ENCODE measurements around the gene TMEM88.

TMEM88 gene

GRCh38 chr17:7833011-7833794, 21.7 kb upstream of the TMEM88 start:
- no peak for DNase-seq (ENCODE audit: low read depth in 1 of 2, low spot score in 1 of 2)

- peak; percentile 77 to 79 for DNase-seq (ENCODE audit: low read depth in 1 of 2, low spot score in 1 of 2)
Measured at GRCh38 chr17:7833795-7834541, 20.9 kb upstream of the TMEM88 start, which contains the start of gene KDM6B. KDM6B (plus strand) TSS chr17:7834217; CDS start chr17:7845555, 11,338 bp downstream.

- DNase-seq (ENCODE audit: low read depth in 1 of 2, low spot score in 1 of 2), result peak in 1 of 2 donors; percentile 31
Measured at GRCh38 chr17:7834542-7834956, 20.3 kb upstream of the TMEM88 start.

GRCh38 chr17:7834957-7835813, 19.7 kb upstream of the TMEM88 start:
- DNase-seq (ENCODE audit: low read depth in 1 of 2, low spot score in 1 of 2), result peak; percentile 67 to 89

GRCh38 chr17:7835814-7836595, 18.9 kb upstream of the TMEM88 start:
- DNase-seq (ENCODE audit: low read depth in 1 of 2, low spot score in 1 of 2), result peak in 1 of 2 donors; percentile 32

GRCh38 chr17:7836596-7837407, 18.1 kb upstream of the TMEM88 start:
- peak in 1 of 2 donors; percentile 55 for DNase-seq (ENCODE audit: low read depth in 1 of 2, low spot score in 1 of 2)

GRCh38 chr17:7837408-7838088, 17.3 kb upstream of the TMEM88 start:
- DNase-seq (ENCODE audit: low read depth in 1 of 2, low spot score in 1 of 2), result no peak

- DNase-seq (ENCODE audit: low read depth in 1 of 2, low spot score in 1 of 2), result no peak
Measured at GRCh38 chr17:7838090-7839075, 16.5 kb upstream of the TMEM88 start.

- no peak for DNase-seq (ENCODE audit: low read depth in 1 of 2, low spot score in 1 of 2)
Measured at GRCh38 chr17:7839190-7839875, 15.5 kb upstream of the TMEM88 start.

- DNase-seq (ENCODE audit: low read depth in 1 of 2, low spot score in 1 of 2), result no peak
Measured at GRCh38 chr17:7839876-7840261, 15.0 kb upstream of the TMEM88 start.

- no peak for DNase-seq (ENCODE audit: low read depth in 1 of 2, low spot score in 1 of 2)
Measured at GRCh38 chr17:7840441-7840840, 14.4 kb upstream of the TMEM88 start.

- no peak for DNase-seq (ENCODE audit: low read depth in 1 of 2, low spot score in 1 of 2)
Measured at GRCh38 chr17:7840875-7841274, 14.0 kb upstream of the TMEM88 start.

GRCh38 chr17:7841396-7841914, 13.4 kb upstream of the TMEM88 start:
- DNase-seq (ENCODE audit: low read depth in 1 of 2, low spot score in 1 of 2), result peak; percentile 90

GRCh38 chr17:7841915-7842379, 12.9 kb upstream of the TMEM88 start:
- DNase-seq (ENCODE audit: low read depth in 1 of 2, low spot score in 1 of 2), result peak; percentile 70 to 83

- peak; percentile 91 to 97 for DNase-seq (ENCODE audit: low read depth in 1 of 2, low spot score in 1 of 2)
Measured at GRCh38 chr17:7842380-7843256, 12.2 kb upstream of the TMEM88 start.

- peak in 1 of 2 donors; percentile 56 for DNase-seq (ENCODE audit: low read depth in 1 of 2, low spot score in 1 of 2)
Measured at GRCh38 chr17:7843257-7843535, 11.7 kb upstream of the TMEM88 start.

Measured in activated CD4-positive, alpha-beta T cell treated with anti-CD3 and anti-CD28 coated beads, Interleukin-2, amount 50 U/mL, for 24 hours (primary cell).